GM21528 (cell line): ENCODE measurements around the gene SCD.
"Not testable (repeated sequence)": the region's sequence is repeated elsewhere in the genome, so short reads cannot be mapped to it uniquely, and the experiment has no call there.

Experiments used
- ATAC-seq: cut with Tn5 transposase; IDR thresholded peaks from one replicate; pipeline ENCODE4 v1.9.1; 2021; ENCODE audit warnings: mild to moderate bottlenecking, moderate library complexity; ENCODE audit not compliant: unreplicated experiment, low FRiP score

Gene SCD

DNA sequence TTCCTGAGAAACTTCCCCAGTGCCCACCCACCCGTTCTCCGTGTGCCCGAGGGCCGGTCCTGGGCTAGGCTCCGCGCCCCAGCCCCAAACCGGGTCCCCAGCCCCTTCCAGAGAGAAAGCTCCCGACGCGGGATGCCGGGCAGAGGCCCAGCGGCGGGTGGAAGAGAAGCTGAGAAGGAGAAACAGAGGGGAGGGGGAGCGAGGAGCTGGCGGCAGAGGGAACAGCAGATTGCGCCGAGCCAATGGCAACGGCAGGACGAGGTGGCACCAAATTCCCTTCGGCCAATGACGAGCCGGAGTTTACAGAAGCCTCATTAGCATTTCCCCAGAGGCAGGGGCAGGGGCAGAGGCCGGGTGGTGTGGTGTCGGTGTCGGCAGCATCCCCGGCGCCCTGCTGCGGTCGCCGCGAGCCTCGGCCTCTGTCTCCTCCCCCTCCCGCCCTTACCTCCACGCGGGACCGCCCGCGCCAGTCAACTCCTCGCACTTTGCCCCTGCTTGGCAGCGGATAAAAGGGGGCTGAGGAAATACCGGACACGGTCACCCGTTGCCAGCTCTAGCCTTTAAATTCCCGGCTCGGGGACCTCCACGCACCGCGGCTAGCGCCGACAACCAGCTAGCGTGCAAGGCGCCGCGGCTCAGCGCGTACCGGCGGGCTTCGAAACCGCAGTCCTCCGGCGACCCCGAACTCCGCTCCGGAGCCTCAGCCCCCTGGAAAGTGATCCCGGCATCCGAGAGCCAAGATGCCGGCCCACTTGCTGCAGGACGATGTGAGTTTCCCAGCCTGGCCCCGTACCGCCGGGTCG, at the start of gene SCD:
SCD (plus strand) TSS at position 469 of the 803 bp plus-strand sequence; CDS start at position 741, 272 bp downstream.
- peak; percentile 90 for ATAC-seq

DNA sequence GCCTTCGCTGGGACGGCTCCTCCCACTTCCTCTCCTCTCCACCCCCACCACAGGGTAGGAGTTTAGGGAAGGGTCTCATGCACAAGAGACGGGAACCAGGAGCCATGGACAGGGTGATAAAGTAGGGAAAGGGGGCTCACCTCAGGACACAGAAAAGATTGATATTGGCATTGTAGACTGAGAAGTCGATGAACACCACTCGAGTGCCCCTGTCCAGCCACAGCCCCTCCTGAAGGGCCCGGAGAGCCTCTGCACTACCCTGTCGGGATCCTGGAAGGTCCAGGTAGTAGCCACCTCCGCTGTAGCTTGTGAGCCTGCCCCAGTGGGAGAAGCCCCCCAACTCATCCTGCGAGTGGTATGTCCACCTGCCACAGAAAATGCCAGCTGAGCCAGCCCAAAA, 49.8 kb upstream of the SCD start:
- no peak for ATAC-seq

DNA sequence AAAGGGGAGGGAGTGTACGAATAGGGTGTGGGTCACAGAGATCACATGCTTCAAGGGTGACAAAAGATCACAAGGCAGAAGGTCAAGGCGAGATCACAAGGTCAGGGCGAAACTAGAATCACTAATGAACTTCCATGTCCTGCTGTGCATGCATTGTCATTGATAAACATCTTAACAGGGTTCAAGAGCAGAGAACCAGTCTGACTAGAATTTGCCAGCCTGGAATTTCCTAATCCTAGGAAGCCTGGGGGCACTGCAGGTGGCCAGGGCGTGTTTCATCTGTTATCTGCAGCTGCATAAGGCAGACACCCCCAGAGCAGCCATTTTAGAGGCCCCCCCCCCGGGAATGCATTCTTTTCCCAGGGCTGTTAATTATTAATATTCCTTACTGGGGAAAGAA, 45.9 kb upstream of the SCD start:
- not testable (repeated sequence) for ATAC-seq

DNA sequence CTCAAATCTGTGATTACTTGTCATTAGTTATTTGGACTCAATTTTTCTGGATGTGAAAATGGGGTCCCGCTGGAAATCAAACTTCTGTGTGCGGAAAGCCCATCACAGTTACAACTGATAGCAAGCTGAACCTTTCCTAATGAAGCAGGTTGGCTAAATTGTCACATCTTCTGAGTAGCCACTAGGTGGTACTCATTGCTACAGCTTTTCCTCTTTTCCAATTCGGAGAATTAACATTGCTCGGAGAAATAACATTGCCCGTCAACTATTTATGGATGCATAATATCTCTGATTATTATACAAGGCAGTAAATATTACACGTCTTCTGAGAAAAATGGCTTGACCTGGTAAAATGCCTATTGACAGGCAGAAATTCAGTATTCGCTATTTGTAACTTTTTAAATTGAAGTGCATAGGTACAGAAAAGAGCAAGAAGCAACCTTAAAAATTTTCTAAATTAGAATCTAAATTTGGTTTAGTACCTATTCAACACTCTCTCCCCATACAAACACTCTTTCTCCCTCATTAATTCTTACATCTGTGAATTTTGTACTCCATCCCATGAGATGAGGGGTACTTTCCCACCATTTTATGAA, 43.2 kb upstream of the SCD start:
- no peak for ATAC-seq

DNA sequence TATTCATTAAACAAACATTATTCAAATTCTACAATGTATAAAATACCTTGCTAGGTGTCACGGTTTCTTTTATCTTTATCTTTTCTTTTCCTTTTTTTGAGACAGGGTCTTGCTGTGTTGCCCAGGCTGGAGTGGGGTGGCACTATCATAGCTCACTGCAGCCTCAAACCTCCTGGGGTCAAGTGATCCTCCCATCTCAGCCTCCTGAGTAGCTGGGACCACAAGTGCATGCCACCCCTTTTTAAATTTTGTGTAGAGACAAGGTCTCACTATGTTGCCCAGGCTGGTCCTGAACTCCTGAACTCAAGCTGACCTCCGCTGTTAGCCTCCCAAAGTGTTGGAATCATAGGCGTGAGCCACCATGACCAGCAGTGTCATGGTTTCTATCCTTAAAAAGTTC, 42.6 kb upstream of the SCD start:
- ATAC-seq: no peak

DNA sequence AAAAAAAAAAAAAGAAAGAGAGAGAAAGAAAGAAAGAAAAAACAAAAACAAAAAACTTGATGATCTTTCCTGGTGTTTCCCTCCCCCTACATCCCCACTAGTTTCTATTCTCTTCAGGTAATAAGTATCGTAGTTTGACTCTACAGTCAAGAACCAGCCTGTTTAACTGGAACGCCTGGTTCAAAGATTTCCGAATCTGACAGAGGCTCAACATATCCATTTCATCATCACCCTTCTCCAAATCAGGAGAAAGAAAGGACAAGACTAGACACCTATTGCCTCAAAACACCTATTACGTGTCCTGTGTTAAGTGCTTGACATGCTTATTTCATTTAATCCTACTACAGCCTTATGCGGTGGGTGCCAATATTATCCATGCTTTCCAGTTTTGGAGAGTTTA, 40.2 kb upstream of the SCD start:
- no peak for ATAC-seq

DNA sequence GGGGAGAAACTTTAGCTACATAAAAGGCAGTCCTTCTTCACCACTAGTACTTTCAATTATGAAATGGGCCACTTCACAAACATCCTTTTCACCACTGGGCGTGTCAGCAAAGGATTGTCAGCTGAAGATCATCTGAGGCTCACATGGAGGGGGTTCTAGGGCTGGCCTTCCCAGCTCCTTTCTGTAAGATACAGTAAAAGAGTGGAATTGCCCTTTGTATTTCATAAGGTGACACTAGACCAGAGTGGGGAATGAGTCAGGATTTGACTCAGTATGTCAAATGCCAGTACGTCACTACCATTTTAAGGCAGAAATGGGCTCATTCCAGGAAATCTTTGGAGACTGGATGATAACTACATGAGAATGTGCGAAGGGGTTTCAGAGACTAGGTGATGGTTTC, 39.3 kb upstream of the SCD start:
- no peak for ATAC-seq

DNA sequence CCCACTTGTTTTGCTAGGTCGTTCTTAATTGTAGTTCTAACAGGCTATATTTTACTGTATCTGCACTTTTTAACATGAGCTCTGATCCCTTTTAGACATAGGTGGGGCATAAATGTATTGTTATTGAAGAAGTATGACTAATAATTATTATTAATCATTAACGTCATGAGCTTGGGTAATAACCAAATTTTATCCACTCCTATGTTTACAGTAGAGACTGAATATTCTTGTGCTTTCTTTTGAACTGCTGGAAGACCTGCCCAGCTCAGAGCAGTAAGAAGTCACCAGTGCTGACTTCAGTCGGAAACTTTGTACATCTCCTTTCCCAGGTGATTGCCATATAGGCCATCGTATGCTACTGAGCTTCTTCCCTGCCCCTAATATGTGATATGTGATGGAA, 35.7 kb upstream of the SCD start:
- ATAC-seq: no peak

DNA sequence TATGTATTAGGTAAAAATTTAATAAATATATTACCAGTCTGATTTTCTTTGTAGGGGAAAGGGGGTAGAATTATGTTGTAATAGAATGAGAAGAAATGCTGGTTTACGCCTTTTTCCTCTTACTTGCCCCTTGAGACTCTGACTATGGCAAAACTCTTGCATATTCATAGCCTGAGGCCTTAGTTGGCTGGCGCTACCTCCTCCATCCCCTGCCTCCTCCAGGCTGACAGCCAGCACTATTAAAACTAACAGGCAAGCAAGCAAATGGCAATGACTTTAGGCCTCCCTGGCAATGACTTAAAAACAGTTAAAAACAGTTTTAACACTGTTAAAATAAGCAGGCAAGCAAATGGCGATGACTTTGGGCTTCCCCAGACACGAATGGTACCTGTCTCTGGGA, 31.4 kb upstream of the SCD start:
- ATAC-seq: no peak

DNA sequence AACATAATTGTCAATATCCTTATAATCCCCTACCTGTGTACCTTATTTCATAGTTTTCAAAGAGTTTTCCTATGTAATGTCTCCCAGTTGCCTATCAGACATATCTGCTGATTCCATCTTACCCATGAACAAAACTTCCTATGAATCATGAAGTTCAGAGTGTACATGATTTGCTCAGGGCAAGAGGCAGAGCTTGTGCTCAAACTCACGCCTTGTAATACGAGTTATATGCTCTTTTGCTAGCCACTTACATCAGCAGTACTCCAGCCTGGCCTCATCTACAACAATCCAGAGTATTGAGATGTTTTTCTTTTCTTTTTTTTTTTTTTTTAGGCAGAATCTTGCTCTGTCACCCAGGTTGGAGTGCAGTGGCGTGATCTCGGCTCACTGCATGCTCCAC, 28.8 kb upstream of the SCD start:
- ATAC-seq: no peak

DNA sequence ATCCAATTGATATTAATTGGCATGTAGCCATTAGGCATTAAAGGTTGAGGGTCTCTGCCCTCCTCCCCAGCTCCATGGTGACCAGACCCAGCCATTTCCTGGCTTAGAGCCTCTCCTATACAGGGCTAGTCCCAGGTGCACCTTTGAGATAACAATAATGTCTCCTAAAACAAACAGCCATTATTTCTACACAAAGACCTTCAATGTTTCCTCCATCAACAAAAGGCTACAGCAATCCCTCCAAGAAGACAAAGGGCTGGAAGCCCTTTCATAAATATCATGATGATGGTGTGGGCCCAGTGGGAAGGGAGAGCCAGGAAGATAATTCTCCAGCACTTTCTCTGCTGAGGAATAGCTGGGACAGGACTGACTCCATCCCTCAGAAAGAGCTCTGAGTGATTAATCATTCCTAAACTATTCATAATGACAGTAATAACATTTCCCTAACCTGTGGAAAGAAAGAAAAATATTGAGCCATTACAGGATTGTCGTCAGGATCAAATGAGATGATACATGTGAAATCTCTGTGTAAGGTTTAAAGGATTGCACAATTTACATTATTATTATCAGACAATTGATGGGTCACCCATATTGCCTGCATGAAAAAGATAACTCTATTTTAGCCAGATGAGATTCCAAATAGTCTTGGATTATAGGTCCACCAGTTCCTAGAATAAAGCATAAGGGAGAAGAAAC, 27.2 kb upstream of the SCD start:
- no peak for ATAC-seq

DNA sequence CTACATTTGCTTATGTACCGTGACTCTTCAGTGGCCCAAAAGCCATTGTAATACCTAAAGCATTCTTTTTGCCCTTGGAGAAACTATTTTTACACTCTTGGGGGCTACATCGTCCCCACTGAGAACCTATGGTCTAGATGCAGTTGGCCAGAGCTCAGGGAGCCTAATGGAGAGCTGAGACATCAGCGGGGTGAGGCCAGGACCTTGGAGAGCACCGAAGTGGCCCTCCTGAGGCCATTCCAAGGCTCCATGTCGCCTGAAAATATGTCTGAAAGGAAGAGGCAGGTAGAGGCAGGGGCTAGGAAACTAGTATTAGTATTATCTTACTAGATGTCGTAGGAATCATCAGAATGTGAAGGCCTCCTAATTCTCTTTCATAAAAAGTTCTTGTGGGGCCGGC, 21.9 kb upstream of the SCD start:
- no peak for ATAC-seq

DNA sequence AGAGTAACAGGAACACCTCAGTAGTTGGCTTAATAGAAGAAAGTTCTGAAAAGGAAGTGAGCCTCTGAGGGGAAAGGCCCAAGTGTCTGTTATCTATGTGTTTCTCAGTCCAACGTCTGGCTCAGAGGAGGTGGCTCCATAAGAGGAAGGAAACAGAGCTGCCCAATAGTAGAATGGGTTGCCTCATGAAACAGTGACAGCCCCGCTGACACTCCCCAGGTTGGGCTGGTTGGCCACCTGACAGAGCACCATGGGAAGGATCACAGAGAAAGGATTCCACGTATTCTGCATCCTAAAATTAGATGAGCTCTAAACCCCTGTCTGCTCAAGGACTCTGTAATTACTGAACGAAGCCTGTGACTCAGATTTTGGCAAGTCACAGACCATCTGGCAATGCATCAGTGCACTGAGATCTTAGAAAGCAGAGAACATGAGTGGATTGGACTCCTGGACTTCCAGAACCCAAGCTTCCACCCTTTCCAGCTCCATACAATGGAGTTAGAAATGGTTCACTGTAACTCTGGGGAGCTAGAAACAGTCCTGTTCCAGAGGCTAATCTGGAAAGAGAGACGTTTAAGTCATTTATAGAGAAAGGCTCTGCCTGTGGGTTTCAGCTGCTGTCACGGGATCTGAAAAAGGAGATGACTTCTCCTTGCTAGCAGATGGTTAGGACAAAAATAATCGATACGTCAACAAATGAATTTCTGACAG, 19.9 kb upstream of the SCD start:
- peak; percentile 92 for ATAC-seq

DNA sequence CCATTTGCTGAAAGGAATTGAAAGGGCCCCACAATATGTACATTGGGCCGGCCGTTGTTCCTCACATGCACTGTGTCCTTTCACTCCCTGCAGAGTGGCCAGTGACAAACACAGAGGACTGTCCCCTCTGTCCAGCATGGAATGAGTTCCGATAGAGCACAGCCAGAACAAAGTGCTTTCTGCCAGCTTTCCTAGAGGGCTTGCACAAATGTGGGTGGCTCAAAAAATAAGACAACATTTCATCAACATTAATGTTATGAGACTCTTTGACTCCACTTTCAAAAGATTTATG, 19.4 kb upstream of the SCD start:
- no peak for ATAC-seq

DNA sequence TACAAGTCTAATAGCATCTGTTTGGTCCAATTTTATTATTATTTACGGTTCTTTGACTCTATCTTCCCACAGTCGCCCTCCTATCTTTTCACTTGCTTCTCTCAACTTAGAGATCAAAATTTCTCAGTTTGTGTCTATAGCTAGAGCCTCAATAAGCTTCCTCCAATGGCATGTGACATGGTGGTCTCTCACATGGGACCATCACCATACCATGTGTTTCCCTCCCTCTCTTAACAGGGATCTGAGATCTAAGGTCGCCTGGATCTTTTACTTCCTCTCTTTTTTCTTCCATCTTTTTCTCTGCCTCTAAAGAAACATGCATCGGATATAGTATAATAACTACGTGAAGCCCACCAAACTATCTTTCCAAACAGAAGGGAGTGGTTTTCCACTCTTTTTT, 18.8 kb upstream of the SCD start:
- no peak for ATAC-seq

DNA sequence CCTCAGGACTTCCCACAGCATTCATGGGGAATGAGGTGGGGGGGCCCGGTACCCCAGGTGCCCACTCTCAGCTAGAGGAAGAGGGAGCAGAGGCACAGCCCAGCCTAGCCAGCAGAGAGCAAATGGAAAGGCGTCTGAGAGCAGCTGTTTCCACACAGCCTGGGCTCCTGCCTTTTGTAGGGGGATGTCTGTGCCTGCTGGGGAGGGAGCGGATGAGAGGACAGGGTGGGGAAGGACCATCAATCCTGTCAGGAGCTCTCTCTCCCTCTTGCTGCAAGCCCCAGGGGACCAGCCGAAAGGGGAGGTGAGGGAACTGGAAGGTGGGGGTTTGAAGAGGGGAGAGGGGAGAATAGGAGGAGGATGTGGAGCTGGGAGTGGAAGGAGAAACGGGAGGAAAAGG, 17.0 kb upstream of the SCD start, which contains the start of gene PKD2L1:
PKD2L1 (minus strand) TSS at position 150 of the 400 bp plus-strand sequence; CDS start at position 25, 125 bp downstream.
- no peak for ATAC-seq

DNA sequence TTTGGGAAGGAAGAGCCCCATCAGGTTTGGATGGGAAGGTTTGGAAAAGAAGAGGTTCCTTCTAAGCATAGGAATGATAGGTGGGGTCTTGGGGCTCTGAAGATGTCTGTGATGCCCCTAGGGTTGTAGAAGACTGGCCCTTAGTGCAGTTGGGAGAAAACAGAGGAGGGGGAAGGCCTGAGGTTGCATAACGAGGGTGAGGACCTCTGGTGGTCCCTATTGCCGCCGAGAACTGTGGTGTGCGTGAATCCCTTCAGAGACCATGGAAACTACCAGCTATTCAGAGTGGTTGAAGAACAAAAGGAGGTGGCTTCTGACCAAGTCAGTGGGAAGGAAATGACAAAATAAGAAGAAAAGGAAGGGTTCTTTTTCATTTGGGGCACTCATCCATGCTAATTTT, 13.9 kb upstream of the SCD start:
- ATAC-seq: no peak

DNA sequence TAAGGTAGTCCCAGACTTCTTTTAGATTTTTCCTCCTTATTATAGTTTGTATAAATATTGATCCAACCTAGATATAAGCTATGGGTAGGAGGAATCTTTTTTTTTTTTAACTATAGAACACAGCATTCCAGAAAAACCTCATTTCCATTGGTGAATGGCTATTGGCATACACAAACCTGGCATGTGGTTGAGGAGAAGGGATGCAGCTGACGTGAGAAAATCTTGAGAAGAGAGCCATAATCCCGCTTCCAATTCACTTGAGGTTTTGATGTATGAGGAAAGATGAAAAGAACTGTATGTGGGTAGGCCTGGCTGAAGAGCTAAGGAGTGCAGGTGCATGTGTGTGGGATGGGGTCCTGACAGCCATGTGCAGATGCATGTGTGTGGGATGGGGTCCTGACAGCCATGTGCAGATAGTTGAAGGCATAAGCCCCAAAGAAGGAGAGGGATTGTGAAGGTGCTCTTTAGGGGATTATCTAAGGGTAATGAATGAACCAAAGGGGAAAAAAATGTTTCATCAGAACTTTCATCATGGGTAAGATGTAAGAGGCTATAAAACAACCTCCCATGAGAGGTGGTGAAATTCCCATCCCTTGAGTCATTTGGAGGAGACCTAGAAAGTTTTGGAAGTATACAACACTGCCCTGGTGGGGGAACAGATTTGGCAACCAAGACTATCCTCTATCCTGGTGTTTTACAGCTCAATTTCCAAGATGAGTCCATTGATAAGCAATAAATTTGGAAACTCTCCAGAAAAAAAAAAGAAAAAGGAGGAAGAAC, 13.2 kb upstream of the SCD start:
- no peak for ATAC-seq

DNA sequence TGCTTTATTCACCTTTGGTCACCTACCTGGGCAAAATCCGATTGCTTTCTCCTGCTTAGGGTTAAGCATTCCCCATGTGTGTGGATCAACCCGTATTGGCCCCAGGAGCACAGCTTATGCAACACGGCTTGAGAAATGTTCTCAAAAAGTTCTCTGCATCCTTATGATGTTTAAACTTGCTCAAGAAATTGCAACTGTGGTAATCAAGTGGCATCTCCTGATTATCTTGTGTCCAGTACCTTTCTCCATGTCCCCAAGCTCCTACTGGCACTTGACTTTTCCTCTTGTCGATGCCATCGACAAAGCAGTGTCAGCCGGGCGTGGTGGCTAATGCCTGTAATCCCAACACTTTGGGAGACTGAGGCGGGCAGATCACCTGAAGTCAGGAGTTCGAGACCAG, 12.3 kb upstream of the SCD start:
- ATAC-seq: no peak

DNA sequence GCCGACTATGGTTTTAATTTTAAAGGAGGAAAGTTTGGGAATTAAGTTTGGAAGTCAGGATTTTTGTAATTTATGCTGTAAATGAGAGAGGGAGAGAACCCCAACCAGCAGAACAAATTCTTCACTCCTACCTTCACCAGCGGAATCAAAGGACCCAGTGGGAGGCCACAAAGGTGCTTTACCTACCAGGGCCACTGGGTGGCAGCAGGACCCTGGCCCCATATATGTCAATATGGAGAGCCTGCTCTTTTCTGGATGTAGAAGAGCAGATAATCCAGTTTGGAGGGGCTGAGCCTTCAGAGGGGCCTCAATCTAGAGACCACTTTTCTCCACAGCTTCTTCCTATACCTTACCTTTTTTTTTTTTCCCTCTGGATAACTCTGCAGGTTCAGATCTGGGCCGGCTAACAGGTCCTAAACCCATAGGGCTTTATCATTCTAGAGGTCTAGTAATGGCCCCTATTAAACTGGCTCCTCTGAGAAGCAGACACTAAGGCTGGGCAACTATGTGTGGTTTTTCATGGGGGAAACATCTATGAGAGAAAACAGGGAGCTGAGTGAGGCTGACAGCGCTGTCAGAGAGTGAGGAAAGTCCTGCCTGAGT, 8.5 kb upstream of the SCD start:
- ATAC-seq: no peak
